Measurements from ENCODE around the gene ZNF215.

The ZNF215 gene

DNA sequence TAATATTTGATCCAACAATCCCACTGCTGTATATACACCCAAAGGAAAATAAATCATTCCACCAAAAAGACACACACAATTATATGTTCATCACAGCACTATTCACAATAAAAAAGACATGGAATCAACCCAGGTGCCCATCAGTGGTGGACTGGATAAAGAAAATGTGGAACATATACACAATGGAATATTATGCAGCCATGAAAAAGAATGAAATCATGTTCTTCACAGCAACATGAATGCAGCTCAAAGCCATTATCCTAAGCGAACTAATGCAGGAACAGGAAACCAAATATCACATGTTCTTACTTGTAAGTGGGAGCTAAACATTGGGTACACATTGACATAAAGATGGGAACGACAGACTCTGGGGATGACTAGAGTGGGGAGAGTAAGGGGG is 6.5 kb upstream of the ZNF215 start:
- POLR2A ChIA-PET (ENCODE audit: low non-redundant PET): no interaction called here
- no peak overlapping the region for H3K27ac ChIP-seq
- DNase-seq (ENCODE audit: low spot score): no peak
- TF ChIP-seq, protein P1, sequence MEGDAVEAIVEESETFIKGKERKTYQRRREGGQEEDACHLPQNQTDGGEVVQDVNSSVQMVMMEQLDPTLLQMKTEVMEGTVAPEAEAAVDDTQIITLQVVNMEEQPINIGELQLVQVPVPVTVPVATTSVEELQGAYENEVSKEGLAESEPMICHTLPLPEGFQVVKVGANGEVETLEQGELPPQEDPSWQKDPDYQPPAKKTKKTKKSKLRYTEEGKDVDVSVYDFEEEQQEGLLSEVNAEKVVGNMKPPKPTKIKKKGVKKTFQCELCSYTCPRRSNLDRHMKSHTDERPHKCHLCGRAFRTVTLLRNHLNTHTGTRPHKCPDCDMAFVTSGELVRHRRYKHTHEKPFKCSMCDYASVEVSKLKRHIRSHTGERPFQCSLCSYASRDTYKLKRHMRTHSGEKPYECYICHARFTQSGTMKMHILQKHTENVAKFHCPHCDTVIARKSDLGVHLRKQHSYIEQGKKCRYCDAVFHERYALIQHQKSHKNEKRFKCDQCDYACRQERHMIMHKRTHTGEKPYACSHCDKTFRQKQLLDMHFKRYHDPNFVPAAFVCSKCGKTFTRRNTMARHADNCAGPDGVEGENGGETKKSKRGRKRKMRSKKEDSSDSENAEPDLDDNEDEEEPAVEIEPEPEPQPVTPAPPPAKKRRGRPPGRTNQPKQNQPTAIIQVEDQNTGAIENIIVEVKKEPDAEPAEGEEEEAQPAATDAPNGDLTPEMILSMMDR (conservative IDR thresholded peaks at IDR 0.05; ENCODE audit: low read depth): no peak
- CTCF ChIA-PET: interaction anchor here (0.6 kb wide), 2 partner anchors 107 to 1740 kb away, joined by 3 read pairs; no protein-coding TSS in a partner anchor

DNA sequence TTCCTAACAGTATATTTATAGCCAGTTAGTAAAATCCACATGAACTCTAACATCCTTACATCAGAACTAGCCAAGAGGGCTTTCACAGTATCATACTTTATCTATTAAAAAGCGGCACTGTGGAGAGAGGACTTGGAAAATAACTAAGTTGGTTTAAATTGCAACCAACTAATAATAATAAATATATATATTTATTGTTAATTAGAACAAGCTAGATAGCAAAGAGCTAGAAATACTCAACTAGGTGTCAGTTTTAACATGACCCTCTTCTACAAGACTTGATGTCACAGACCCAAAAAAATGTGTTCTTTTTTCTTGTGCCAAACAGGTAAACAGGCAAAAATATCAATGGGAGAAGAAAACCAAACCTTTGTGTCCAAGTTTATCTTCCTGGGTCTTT is 5.5 kb upstream of the ZNF215 start, which contains the start of gene OR2D3:
OR2D3 (plus strand) TSS at position 301 of the 400 bp plus-strand sequence; CDS start at position 301, 0 bp downstream.
- ChIA-PET CTCF (interaction anchor here (0.6 kb wide), 1 partner anchor 670 kb away, joined by 3 read pairs; no protein-coding TSS in a partner anchor), POLR2A (ENCODE audit: low non-redundant PET) (no interaction called here)
- no peak for DNase-seq (ENCODE audit: low spot score)
- TF ChIP-seq, protein P1 (conservative IDR thresholded peaks at IDR 0.05; ENCODE audit: low read depth): no peak
- H3K27ac ChIP-seq: no peak within 1 kb of the TSS

DNA sequence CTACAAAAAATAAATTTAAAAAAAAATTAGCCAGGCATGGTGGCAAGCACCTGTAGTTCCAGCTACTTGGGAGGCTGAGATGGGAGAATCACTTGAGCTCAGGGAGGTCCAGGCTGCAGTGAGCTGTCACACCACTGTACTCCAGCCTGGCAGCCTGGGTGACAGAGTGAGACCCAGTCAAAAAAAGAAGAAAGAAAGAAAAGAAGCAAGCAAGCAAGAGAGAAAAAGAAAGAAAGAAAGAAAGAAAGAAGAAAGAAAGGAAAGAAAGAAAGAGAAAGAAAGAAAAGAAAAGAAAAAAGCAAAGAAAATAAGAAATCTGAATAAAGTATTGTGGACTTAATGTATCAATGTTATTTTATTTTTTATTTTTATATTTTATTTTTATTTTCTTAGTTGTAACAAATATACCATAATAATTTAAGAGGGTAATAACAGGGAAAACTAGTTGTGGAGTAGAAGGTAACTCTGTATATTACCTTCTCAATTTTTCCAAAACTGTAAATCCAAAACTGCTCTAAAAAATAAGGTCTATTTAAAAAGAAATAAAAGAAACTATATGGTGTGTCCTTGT is 1.1 kb upstream of the ZNF215 start:
- no peak overlapping the region for H3K27ac ChIP-seq
- no peak for DNase-seq (ENCODE audit: low spot score)
- TF ChIP-seq, protein P1 (conservative IDR thresholded peaks at IDR 0.05; ENCODE audit: low read depth): no peak
- ChIA-PET POLR2A (ENCODE audit: low non-redundant PET) (no interaction called here), CTCF (no interaction called here)

DNA sequence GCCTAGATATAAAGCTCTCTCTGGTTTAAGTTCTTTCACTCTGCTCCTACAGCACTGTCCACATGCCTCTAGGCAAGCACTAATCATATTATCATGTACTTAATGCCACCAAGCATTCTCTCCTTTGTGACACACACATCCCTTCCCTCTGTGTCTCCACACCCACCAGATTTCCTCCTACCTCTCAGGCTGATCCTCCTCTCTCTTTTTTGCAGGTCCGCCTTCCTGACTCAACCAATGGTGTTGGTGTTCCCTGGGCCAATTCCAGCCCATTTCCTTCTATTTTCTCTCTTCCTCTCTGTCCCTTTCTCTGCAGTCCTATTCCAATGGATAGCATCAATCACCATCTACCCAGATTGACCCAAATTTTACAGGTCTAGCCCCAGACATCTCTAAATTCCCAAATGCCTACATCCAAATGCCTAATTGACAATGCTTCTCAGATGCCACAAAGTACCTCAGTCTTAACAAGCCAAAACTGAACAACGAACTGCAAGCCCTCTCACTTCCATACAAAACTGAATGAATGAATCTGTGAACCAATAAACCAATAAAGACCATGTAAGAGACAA is 504 bp upstream of the ZNF215 start:
- peak overlapping the region; percentile 75 for H3K27ac ChIP-seq
- ChIA-PET CTCF (interaction anchor here (0.6 kb wide), 1 partner anchor 627 kb away, joined by 5 read pairs; no protein-coding TSS in a partner anchor), POLR2A (ENCODE audit: low non-redundant PET) (no interaction called here)
- DNase-seq (ENCODE audit: low spot score): peak; percentile 1
- TF ChIP-seq, protein P1 (conservative IDR thresholded peaks at IDR 0.05; ENCODE audit: low read depth): no peak

DNA sequence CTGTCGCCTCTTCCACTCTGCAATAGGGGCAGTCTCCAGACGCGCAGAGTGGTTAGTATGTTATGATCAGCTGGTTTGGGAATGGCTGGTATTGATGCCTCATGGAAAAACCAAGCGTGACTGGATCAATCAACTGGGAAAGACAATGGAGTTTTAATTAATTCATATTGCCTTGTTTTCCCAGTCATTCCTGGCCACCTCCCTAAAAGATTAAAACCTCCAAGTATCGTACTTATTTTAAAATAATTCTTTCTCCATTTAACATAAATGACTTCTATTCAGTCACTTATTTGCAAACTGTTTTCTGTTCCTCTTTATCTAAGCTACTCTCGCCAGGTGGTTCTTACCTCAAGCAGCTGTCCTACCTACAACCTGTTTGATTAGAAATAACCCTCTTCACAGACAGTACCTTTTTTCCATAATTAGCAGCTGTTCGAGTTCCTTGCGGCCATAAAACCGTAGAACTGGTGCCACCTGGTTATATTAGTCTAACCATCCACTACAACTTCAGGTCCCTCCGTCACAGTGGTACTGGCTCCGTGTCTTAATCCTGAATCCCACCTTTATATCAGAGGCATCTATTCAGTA is 898 bp downstream of the ZNF215 start:
- TF ChIP-seq, protein P1 (conservative IDR thresholded peaks at IDR 0.05; ENCODE audit: low read depth): no peak
- peak; percentile 7 for DNase-seq (ENCODE audit: low spot score)
- peak overlapping the region; percentile 75 for H3K27ac ChIP-seq
- ChIA-PET CTCF (no interaction called here), POLR2A (ENCODE audit: low non-redundant PET) (no interaction called here)

DNA sequence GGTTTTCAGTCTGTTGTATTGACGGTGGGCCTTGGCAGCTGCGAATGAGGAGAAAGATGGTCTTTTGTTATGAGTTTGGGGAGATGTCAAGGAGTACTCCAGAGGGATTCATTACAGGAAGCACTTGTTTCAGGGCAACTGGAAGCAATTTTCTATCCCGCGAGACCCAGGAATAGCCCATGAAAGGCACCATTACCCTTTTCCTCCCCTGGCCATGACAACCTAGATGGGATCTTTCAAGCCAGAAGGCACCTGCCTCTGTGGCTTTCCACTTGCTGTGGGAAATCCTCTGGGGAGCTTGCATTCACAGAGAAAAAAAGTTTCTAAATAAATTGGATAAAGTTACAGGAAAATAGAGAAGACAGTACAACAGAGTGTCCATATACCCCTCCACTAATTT is 2.7 kb downstream of the ZNF215 start:
- TF ChIP-seq, protein P1 (conservative IDR thresholded peaks at IDR 0.05; ENCODE audit: low read depth): no peak
- POLR2A ChIA-PET (ENCODE audit: low non-redundant PET): no interaction called here
- DNase-seq (ENCODE audit: low spot score): no peak
- no peak overlapping the region for H3K27ac ChIP-seq
- CTCF ChIA-PET: interaction anchor here (0.6 kb wide), 1 partner anchor 387 kb away, joined by 3 read pairs; no protein-coding TSS in a partner anchor
